Neural progenitor cell (in vitro differentiated cells): ENCODE data around the gene NSFL1C. TPM values are rescaled to one million over a fixed set of nuclear protein-coding genes. Genes with fewer than 3 reads are reported as not detected.

ENCODE experiments used
- DNase-seq: peaks from one replicate; pipeline ENCODE4 v3.0.0-alpha.2; 2016; ENCODE audit warnings: low spot score
- H2AFZ ChIP-seq: fragments of 200-600 bp; sonication (generic); replicated peaks from 2 replicates; pipeline ENCODE4 v1.6.1; 2016; ENCODE audit warnings: antibody characterized with exemption
- H3F3A ChIP-seq: fragments of 200-600 bp; sonication (generic); 2 replicates; pipeline ENCODE4 v1.6.1; 2016; ENCODE audit warnings: antibody characterized with exemption, low read depth
- H3K27ac ChIP-seq: fragments of 200-600 bp; sonication (generic); 2 replicates; pipeline ENCODE4 v1.5.1; 2016; ENCODE audit warnings: mild to moderate bottlenecking
- H3K27me3 ChIP-seq: fragments of 200-600 bp; sonication (generic); 2 replicates; pipeline ENCODE4 v1.6.1; 2016; ENCODE audit warnings: mild to moderate bottlenecking, moderate library complexity
- H3K36me3 ChIP-seq: fragments of 200-600 bp; sonication (generic); 2 replicates; pipeline ENCODE4 v1.5.1; 2016
- H3K4me1 ChIP-seq: fragments of 200-600 bp; sonication (generic); 2 replicates; pipeline ENCODE4 v1.6.1; 2016; ENCODE audit warnings: mixed run types
- H3K4me2 ChIP-seq: fragments of 200-600 bp; sonication (generic); 2 replicates; pipeline ENCODE4 v1.6.1; 2016
- H3K4me3 ChIP-seq: fragments of 200-600 bp; sonication (generic); 2 replicates; pipeline ENCODE4 v1.5.1; 2016
- H3K79me2 ChIP-seq: fragments of 200-600 bp; sonication (generic); 2 replicates; pipeline ENCODE4 v1.6.1; 2016; ENCODE audit warnings: low read depth
- H3K9ac ChIP-seq: fragments of 200-600 bp; sonication (generic); 2 replicates; pipeline ENCODE4 v1.6.1; 2016
- H3K9me3 ChIP-seq: fragments of 200-600 bp; sonication (generic); 2 replicates; pipeline ENCODE4 v1.5.1; 2016; ENCODE audit warnings: low read depth
- H4K20me1 ChIP-seq: fragments of 200-600 bp; sonication (generic); 2 replicates; pipeline ENCODE4 v1.6.1; 2016; ENCODE audit warnings: low read depth
- H3K27ac Mint-ChIP-seq: 3 replicates; pipeline ENCODE4 v1.8.0; 2021; ENCODE audit warnings: mixed read lengths
- H3K27me3 Mint-ChIP-seq: 2 replicates; pipeline ENCODE4 v1.8.0; 2022; ENCODE audit warnings: low read depth, mild to moderate bottlenecking, inconsistent platforms, moderate library complexity, mixed read lengths; ENCODE audit not compliant: insufficient read depth
- H3K36me3 Mint-ChIP-seq: 3 replicates; pipeline ENCODE4 v1.8.0; 2021; ENCODE audit warnings: mixed read lengths
- H3K4me1 Mint-ChIP-seq: 3 replicates; pipeline ENCODE4 v1.8.0; 2021; ENCODE audit warnings: mixed read lengths
- H3K4me3 Mint-ChIP-seq: 3 replicates; pipeline ENCODE4 v1.8.0; 2021; ENCODE audit warnings: mild to moderate bottlenecking, moderate library complexity, mixed read lengths
- H3K9me3 Mint-ChIP-seq: 3 replicates; pipeline ENCODE4 v1.8.0; 2020; ENCODE audit warnings: mixed read lengths
- CTCF ChIP-seq: fragments of 200-600 bp; sonication (generic); IDR thresholded peaks from 2 replicates; pipeline ENCODE4 v1.5.1; 2017; ENCODE audit warnings: antibody characterized with exemption, mild to moderate bottlenecking
- EZH2 ChIP-seq: fragments of 200-600 bp; sonication (generic); IDR thresholded peaks from 2 replicates; pipeline ENCODE4 v1.6.1; 2017; ENCODE audit warnings: antibody characterized with exemption, mild to moderate bottlenecking, moderate library complexity
- EZH2phosphoT487 ChIP-seq: fragments of 200-600 bp; sonication (generic); IDR thresholded peaks from 2 replicates; pipeline ENCODE4 v1.6.1; 2017; ENCODE audit warnings: antibody characterized with exemption
- total RNA-seq: library from RNA; depleted of rRNA; stranded (reverse); fragments of >200 nt; gene quantifications from 2 replicates; pipeline ENCODE4 v1.2.3, GENCODE V29; 2015; ENCODE audit warnings: low replicate concordance

NSFL1C gene
- total RNA-seq, 1 donor from 2014 or later, result 30.5 TPM

DNA sequence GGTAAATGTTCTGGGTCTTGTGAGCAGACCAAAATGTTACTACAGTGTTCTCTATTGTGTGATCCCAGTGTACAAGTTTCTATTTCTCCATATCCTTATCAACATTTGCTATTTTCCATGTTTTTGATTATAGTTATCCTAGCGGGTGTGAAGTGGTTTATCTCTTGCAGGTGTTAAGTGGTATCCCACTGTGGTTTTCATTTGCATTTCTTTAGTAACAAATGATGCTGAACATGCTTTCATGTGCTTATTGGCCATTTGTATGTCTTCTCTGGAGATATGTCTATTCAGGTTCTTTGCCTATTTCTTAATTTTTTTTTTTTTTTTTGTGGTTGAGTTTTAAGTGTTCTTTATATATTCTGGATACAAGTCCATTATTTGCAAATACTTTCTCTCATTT, 35.5 kb downstream of the NSFL1C start:
- Mint-ChIP-seq H3K36me3 (peaks cover 16% of the 10 kb centered on the region), H3K27ac (no peak overlapping the region), H3K4me1 (peaks cover 26% of the 10 kb centered on the region), H3K27me3 (no peaks in the 10 kb centered on the region), H3K9me3 (peaks cover 5% of the 10 kb centered on the region), H3K4me3 (no peak overlapping the region)
- Histone ChIP-seq H3K9ac (no peak overlapping the region), H3K36me3 (no peaks in the 10 kb centered on the region), H3K4me1 (peaks cover 20% of the 10 kb centered on the region), H4K20me1 (no peaks in the 10 kb centered on the region), H3K27ac (no peak overlapping the region), H3K27me3 (no peaks in the 10 kb centered on the region), H3F3A (peaks cover 27% of the 10 kb centered on the region), H3K9me3 (no peaks in the 10 kb centered on the region), H3K4me3 (no peak overlapping the region), H3K79me2 (no peaks in the 10 kb centered on the region), H2AFZ (no peak overlapping the region), H3K4me2 (no peak overlapping the region)
- TF ChIP-seq EZH2 (no peak), CTCF (no peak), EZH2phosphoT487 (no peak)
- DNase-seq, result no peak

GRCh38 chr20:1430004-1430451, 36.6 kb downstream of the NSFL1C start:
- H3K9me3 Mint-ChIP-seq, result peaks cover 5% of the 10 kb centered on the region
- no peak overlapping the region for H3K27ac Mint-ChIP-seq
- Histone ChIP-seq H3K4me2 (no peak overlapping the region), H3K27me3 (no peaks in the 10 kb centered on the region), H3K4me1 (peaks cover 20% of the 10 kb centered on the region), H3K4me3 (no peak overlapping the region), H3F3A (peaks cover 24% of the 10 kb centered on the region), H2AFZ (no peak overlapping the region), H3K36me3 (no peaks in the 10 kb centered on the region), H4K20me1 (no peaks in the 10 kb centered on the region), H3K27ac (no peak overlapping the region), H3K79me2 (no peaks in the 10 kb centered on the region), H3K9ac (no peak overlapping the region), H3K9me3 (no peaks in the 10 kb centered on the region)
- no peak for TF ChIP-seq CTCF
- no peak for TF ChIP-seq EZH2
- no peak for TF ChIP-seq EZH2phosphoT487
- H3K27me3 Mint-ChIP-seq, result no peaks in the 10 kb centered on the region
- no peak for DNase-seq
- no peak overlapping the region for H3K4me3 Mint-ChIP-seq
- peaks cover 13% of the 10 kb centered on the region for H3K36me3 Mint-ChIP-seq
- peaks cover 28% of the 10 kb centered on the region for H3K4me1 Mint-ChIP-seq

DNA sequence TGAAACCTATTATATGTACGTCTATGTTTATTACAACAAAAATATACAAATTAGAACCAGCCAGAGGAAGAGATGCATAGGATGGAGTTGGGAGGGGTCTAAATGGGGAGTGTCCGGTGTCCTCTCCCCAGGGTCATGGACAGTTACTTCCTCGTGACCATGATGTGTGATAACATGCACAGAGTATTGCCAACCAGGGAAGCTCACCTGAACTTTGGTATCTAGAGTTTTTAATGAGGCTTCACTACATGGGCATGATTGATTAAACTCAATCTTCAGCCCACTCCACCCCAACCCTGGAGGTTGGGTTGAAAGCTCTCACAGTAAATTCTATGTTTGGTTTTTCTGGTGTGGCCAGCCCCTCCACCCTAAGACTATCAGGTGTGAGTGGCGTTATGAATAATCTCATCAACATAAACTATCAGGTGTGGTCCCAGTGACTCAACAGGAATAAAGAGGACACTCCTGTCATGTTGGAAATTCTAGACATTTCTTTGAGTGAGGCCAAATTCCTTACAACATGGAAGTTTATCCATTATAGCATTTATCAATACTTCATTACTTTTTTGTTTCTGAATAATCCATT, 37.4 kb downstream of the NSFL1C start:
- Histone ChIP-seq H3K27me3 (no peaks in the 10 kb centered on the region), H3K4me3 (no peak overlapping the region), H3K27ac (no peak overlapping the region), H3K4me1 (peaks cover 20% of the 10 kb centered on the region), H3K79me2 (no peaks in the 10 kb centered on the region), H3K9me3 (no peaks in the 10 kb centered on the region), H4K20me1 (no peaks in the 10 kb centered on the region), H3K4me2 (no peak overlapping the region), H3F3A (peaks cover 24% of the 10 kb centered on the region), H3K9ac (no peak overlapping the region), H3K36me3 (no peaks in the 10 kb centered on the region), H2AFZ (no peak overlapping the region)
- peaks cover 34% of the 10 kb centered on the region for H3K4me1 Mint-ChIP-seq
- TF ChIP-seq EZH2, result no peak
- no peak for TF ChIP-seq EZH2phosphoT487
- TF ChIP-seq CTCF, result no peak
- no peak for DNase-seq
- H3K4me3 Mint-ChIP-seq, result no peak overlapping the region
- no peaks in the 10 kb centered on the region for H3K27me3 Mint-ChIP-seq
- H3K9me3 Mint-ChIP-seq, result peaks cover 5% of the 10 kb centered on the region
- peaks cover 9% of the 10 kb centered on the region for H3K36me3 Mint-ChIP-seq
- no peak overlapping the region for H3K27ac Mint-ChIP-seq
